Measurements from ENCODE around the gene ZFAND3.

ZFAND3 gene

GRCh38 chr6:38110481-38110971 lies 291.0 kb downstream of the ZFAND3 start:
- no peak for DNase-seq (ENCODE audit: low read depth, low spot score)
- no peaks in the 10 kb centered on the region for H3K27me3 ChIP-seq (ENCODE audit: insufficient read depth, insufficient read length)
- H3K4me1 ChIP-seq (ENCODE audit: insufficient read depth, insufficient read length), result no peaks in the 10 kb centered on the region
- no peaks in the 10 kb centered on the region for H3K9me3 ChIP-seq (ENCODE audit: insufficient read depth, low read length)
- H3K36me3 ChIP-seq (ENCODE audit: insufficient read depth, insufficient read length, low read length), result peaks cover 2% of the 10 kb centered on the region
- no peak overlapping the region for H3K4me3 ChIP-seq (ENCODE audit: insufficient read length, low read depth)
- no peak overlapping the region for H3K9ac ChIP-seq (ENCODE audit: insufficient read length, low read depth)
- TF ChIP-seq SUZ12 (IDR thresholded peaks at IDR 0.05; ENCODE audit: extremely low read depth, insufficient read depth, insufficient read length) (no peak), YY1 (IDR thresholded peaks at IDR 0.05; ENCODE audit: insufficient read depth, insufficient read length) (no peak), ZNF274 (IDR thresholded peaks at IDR 0.05; ENCODE audit: low read depth, low read length) (no peak)

GRCh38 chr6:38112181-38112580 lies 292.7 kb downstream of the ZFAND3 start:
- no peak overlapping the region for H3K9ac ChIP-seq (ENCODE audit: insufficient read length, low read depth)
- no peak overlapping the region for H3K4me3 ChIP-seq (ENCODE audit: insufficient read length, low read depth)
- TF ChIP-seq YY1 (IDR thresholded peaks at IDR 0.05; ENCODE audit: insufficient read depth, insufficient read length) (no peak), SUZ12 (IDR thresholded peaks at IDR 0.05; ENCODE audit: extremely low read depth, insufficient read depth, insufficient read length) (no peak), ZNF274 (IDR thresholded peaks at IDR 0.05; ENCODE audit: low read depth, low read length) (no peak)
- H3K9me3 ChIP-seq (ENCODE audit: insufficient read depth, low read length), result no peaks in the 10 kb centered on the region
- no peaks in the 10 kb centered on the region for H3K4me1 ChIP-seq (ENCODE audit: insufficient read depth, insufficient read length)
- no peaks in the 10 kb centered on the region for H3K27me3 ChIP-seq (ENCODE audit: insufficient read depth, insufficient read length)
- DNase-seq (ENCODE audit: low read depth, low spot score), result no peak
- peaks cover 6% of the 10 kb centered on the region for H3K36me3 ChIP-seq (ENCODE audit: insufficient read depth, insufficient read length, low read length)

GRCh38 chr6:38113825-38114576 lies 294.5 kb downstream of the ZFAND3 start:
- no peak for TF ChIP-seq ZNF274 (IDR thresholded peaks at IDR 0.05; ENCODE audit: low read depth, low read length)
- TF ChIP-seq YY1 (IDR thresholded peaks at IDR 0.05; ENCODE audit: insufficient read depth, insufficient read length), result no peak
- TF ChIP-seq SUZ12 (IDR thresholded peaks at IDR 0.05; ENCODE audit: extremely low read depth, insufficient read depth, insufficient read length), result no peak
- Histone ChIP-seq H3K9me3 (ENCODE audit: insufficient read depth, low read length) (no peaks in the 10 kb centered on the region), H3K36me3 (ENCODE audit: insufficient read depth, insufficient read length, low read length) (peaks cover 4% of the 10 kb centered on the region), H3K4me3 (ENCODE audit: insufficient read length, low read depth) (no peak overlapping the region), H3K27me3 (ENCODE audit: insufficient read depth, insufficient read length) (no peaks in the 10 kb centered on the region), H3K9ac (ENCODE audit: insufficient read length, low read depth) (no peak overlapping the region), H3K4me1 (ENCODE audit: insufficient read depth, insufficient read length) (no peaks in the 10 kb centered on the region)
- no peak for DNase-seq (ENCODE audit: low read depth, low spot score)

- Histone ChIP-seq H3K9ac (ENCODE audit: insufficient read length, low read depth) (no peak overlapping the region), H3K4me3 (ENCODE audit: insufficient read length, low read depth) (no peak overlapping the region), H3K9me3 (ENCODE audit: insufficient read depth, low read length) (no peaks in the 10 kb centered on the region), H3K36me3 (ENCODE audit: insufficient read depth, insufficient read length, low read length) (peaks cover 4% of the 10 kb centered on the region), H3K4me1 (ENCODE audit: insufficient read depth, insufficient read length) (peaks cover 3% of the 10 kb centered on the region), H3K27me3 (ENCODE audit: insufficient read depth, insufficient read length) (no peaks in the 10 kb centered on the region)
- no peak for TF ChIP-seq SUZ12 (IDR thresholded peaks at IDR 0.05; ENCODE audit: extremely low read depth, insufficient read depth, insufficient read length)
- DNase-seq (ENCODE audit: low read depth, low spot score), result no peak
Measured at GRCh38 chr6:38114976-38115625, 295.6 kb downstream of the ZFAND3 start.

- no peak overlapping the region for H3K4me3 ChIP-seq (ENCODE audit: insufficient read length, low read depth)
- H3K9ac ChIP-seq (ENCODE audit: insufficient read length, low read depth), result no peak overlapping the region
- peaks cover 4% of the 10 kb centered on the region for H3K36me3 ChIP-seq (ENCODE audit: insufficient read depth, insufficient read length, low read length)
- H3K27me3 ChIP-seq (ENCODE audit: insufficient read depth, insufficient read length), result no peaks in the 10 kb centered on the region
- H3K4me1 ChIP-seq (ENCODE audit: insufficient read depth, insufficient read length), result peaks cover 3% of the 10 kb centered on the region
- H3K9me3 ChIP-seq (ENCODE audit: insufficient read depth, low read length), result no peaks in the 10 kb centered on the region
- no peak for DNase-seq (ENCODE audit: low read depth, low spot score)
- TF ChIP-seq YY1 (IDR thresholded peaks at IDR 0.05; ENCODE audit: insufficient read depth, insufficient read length), result no peak
- no peak for TF ChIP-seq ZNF274 (IDR thresholded peaks at IDR 0.05; ENCODE audit: low read depth, low read length)
- TF ChIP-seq SUZ12 (IDR thresholded peaks at IDR 0.05; ENCODE audit: extremely low read depth, insufficient read depth, insufficient read length), result no peak
Measured at GRCh38 chr6:38115626-38116008, 296.1 kb downstream of the ZFAND3 start.

- TF ChIP-seq YY1 (IDR thresholded peaks at IDR 0.05; ENCODE audit: insufficient read depth, insufficient read length) (no peak), SUZ12 (IDR thresholded peaks at IDR 0.05; ENCODE audit: extremely low read depth, insufficient read depth, insufficient read length) (no peak), ZNF274 (IDR thresholded peaks at IDR 0.05; ENCODE audit: low read depth, low read length) (no peak)
- Histone ChIP-seq H3K4me3 (ENCODE audit: insufficient read length, low read depth) (no peak overlapping the region), H3K9ac (ENCODE audit: insufficient read length, low read depth) (no peak overlapping the region), H3K36me3 (ENCODE audit: insufficient read depth, insufficient read length, low read length) (peaks cover 6% of the 10 kb centered on the region), H3K27me3 (ENCODE audit: insufficient read depth, insufficient read length) (no peaks in the 10 kb centered on the region), H3K4me1 (ENCODE audit: insufficient read depth, insufficient read length) (peaks cover 3% of the 10 kb centered on the region), H3K9me3 (ENCODE audit: insufficient read depth, low read length) (no peaks in the 10 kb centered on the region)
- no peak for DNase-seq (ENCODE audit: low read depth, low spot score)
Measured at GRCh38 chr6:38116248-38116647, 296.7 kb downstream of the ZFAND3 start.

GRCh38 chr6:38117281-38117680 lies 297.8 kb downstream of the ZFAND3 start:
- Histone ChIP-seq H3K4me3 (ENCODE audit: insufficient read length, low read depth) (no peak overlapping the region), H3K9ac (ENCODE audit: insufficient read length, low read depth) (no peak overlapping the region), H3K36me3 (ENCODE audit: insufficient read depth, insufficient read length, low read length) (peaks cover 6% of the 10 kb centered on the region), H3K9me3 (ENCODE audit: insufficient read depth, low read length) (no peaks in the 10 kb centered on the region), H3K4me1 (ENCODE audit: insufficient read depth, insufficient read length) (peaks cover 3% of the 10 kb centered on the region), H3K27me3 (ENCODE audit: insufficient read depth, insufficient read length) (no peaks in the 10 kb centered on the region)
- TF ChIP-seq YY1 (IDR thresholded peaks at IDR 0.05; ENCODE audit: insufficient read depth, insufficient read length), result no peak
- no peak for TF ChIP-seq ZNF274 (IDR thresholded peaks at IDR 0.05; ENCODE audit: low read depth, low read length)
- no peak for TF ChIP-seq SUZ12 (IDR thresholded peaks at IDR 0.05; ENCODE audit: extremely low read depth, insufficient read depth, insufficient read length)
- no peak for DNase-seq (ENCODE audit: low read depth, low spot score)

All from NT2/D1 (cell line).